GM21360 (cell line): Measurements from ENCODE around the gene DOCK2.

ENCODE experiments used
- ATAC-seq: cut with Tn5 transposase; IDR thresholded peaks from one replicate; pipeline ENCODE4 v1.9.1; 2021; ENCODE audit warnings: mild to moderate bottlenecking, moderate library complexity; ENCODE audit not compliant: unreplicated experiment

DOCK2 gene

DNA sequence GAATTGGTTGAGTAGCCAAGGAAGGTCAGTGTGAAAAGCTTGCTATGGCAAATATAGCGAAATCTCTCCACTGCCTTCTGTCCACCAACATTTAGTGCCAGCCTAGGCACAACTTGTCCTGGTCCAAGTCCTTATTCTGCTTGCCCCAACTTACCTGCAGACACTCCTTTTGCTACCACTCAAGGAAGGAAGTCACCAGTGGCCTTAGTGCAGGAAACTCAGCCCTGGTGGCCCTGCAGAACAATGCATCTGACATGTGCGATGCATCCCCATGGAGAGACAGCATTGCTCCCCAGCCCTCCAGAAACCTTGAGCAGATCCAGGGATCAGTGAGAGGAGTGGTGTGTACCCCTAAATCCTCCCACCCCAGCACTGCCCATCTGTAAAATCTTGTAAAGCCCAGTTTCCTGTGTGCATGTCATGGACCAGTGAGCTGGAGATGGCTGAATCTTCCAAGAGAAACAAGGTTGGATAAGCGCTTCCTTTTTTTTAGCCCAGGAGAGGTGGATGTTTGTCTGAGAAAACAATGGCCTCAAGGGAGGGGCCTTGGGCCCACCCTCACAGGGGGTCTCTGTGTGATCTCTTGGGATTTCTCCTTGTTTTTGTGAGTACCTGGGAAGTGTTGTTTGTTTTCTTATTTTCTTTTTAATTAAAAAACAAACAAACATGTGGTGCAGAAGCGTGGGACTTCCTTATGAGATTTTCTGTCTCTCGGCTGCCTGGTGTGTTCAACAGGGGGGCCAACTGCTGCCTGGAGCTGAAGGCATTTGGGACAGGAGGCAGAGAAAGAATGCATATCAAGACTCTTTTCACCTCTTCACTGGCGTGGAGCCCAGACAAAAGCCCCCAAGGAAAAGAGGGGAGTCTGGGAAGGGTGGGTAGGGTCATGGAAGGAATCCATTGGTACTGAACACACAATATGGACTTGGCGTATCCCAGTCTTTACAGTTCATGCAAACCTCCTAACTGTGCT, 472.3 kb downstream of the DOCK2 start:
- no peak for ATAC-seq

DNA sequence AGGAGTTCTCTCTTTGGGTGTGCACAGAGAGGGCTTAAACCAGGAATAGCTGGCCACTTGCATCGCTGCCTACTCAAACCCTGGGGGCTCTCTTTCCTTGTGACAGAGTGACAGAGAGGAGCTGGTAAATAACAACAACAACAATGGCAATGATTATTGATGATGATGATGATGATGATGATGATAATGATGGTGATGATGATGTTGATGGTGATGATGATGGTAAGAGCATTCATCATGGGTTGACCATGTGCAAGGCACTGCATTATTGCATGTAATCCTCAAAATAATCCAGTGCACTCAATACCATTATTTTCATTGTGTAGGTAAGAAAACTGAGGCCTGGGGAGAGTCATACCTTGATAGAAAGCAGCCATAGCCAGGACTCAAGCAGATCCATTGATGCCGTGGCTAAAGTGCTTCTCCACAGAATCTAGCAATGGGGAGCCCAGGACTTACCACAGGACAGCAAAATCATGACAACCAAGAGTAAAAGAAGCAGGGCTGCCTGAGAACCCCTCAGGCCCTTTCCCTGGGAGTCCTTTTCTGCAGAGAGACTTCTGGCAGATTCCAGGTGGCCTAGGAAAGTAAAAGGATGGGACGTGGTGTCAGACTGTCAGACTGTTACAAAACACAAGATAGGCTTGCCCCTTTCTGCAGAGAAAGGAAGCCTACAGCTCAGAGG, 473.5 kb downstream of the DOCK2 start:
- ATAC-seq = no peak

DNA sequence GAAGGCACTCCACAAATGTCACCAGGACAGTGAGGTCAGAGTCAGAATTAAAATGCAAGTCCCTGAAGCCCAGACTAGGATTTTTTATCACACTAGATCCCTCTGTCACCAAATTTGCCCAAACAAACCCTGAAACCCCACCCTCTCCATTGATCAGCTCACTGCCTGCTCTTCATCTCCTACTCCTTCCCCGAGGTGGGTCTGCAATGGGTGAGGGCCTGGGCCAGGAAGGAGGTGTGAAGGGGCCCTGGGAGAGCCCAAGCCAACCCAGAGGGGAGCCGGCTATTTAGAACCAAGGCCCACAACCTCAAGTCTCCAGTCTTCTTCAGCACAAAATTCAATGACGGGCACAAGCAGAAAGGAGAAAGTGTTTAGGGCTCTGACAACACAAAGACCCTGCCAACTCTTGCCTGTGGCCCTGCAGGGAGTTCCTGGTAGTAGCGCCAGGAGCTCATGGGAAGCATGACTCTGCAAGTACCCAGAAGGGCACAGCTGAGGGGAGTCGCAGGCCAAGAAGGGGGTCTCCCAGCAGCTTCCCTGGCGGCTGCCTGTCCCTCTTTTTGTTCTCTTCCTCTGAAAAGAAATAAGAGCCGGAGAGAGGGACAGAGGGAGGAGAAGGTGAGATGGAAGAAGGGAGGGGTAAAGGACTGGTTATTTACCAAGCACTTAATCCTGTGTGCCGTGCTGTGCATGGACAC, 474.2 kb downstream of the DOCK2 start:
- no peak for ATAC-seq

DNA sequence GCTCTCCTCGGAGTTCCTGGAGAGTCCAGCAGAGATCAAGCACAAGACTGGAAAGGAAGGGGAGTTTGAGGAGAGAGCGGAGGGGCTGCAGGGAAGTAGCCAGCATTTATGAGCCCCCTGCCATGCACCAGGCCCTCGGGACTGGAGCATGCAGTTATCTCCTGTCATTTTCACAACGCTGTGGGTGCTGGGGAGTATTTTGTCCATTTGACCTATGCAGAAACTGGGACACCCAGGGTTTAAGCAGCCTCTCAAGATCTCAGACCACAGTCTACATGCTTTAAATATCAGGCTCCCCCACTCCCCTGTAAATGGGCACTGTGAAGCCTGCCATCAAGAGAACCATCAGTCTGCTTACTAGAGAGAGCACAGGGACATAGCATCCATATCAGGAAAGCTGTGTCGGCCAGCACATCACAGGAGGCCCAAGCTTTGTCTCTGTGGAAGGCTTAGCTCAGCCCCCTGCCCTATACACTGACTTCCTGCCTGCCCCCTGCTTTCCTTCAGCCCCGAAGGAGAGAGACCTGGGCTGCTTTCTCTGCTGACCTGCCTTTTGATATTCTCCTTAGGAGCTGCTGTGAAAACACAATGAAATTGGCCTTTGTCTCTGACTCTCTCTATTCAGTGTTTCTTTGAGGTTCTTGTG, 475.9 kb downstream of the DOCK2 start:
- no peak for ATAC-seq

DNA sequence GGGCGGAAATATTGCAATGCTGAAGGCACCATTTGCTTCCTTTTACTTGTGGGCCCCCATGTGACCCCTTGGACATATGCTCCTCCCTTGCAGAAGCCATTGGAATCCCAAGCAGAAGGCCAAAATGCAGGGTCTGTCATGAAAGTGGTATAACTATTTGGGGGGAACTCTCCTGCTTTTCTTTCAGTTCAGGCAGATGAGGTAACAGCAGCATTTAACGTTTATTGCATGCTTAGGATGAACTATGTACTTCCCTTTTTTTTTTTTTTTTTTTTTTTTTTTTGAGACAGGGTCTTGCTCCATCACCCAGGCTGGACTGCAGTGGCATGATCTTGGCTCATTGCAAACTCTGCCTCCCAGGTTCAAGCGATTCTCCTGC, 476.4 kb downstream of the DOCK2 start:
- no peak for ATAC-seq

- ATAC-seq = no peak
Measured at GRCh38 chr5:170114271-170114670, 477.2 kb downstream of the DOCK2 start.

- no peak for ATAC-seq
Measured at GRCh38 chr5:170115925-170116324, 478.9 kb downstream of the DOCK2 start.

DNA sequence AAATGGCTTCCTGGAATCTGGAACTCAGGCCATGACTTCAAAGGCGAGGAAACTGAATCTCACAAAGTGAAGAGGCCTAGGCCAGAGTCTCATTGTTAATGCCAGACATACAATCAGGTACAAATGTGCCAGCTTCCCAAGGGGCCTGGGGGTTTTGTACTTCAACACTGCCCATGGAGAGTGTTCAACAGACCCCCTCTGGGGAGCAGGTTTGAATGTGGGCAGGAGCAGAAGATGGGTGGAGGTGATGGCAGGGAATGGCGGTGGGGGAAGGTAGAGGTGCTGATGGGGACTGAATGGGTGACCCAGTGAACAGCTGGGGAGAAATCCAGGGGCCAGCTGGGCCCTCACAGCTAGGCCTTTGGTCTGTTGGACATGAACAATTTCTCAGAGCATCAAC, 480.7 kb downstream of the DOCK2 start:
- ATAC-seq = no peak

GRCh38 chr5:170120576-170120975, 483.5 kb downstream of the DOCK2 start:
- ATAC-seq = no peak

- ATAC-seq = no peak
Measured at GRCh38 chr5:170121321-170121720, 484.2 kb downstream of the DOCK2 start.

DNA sequence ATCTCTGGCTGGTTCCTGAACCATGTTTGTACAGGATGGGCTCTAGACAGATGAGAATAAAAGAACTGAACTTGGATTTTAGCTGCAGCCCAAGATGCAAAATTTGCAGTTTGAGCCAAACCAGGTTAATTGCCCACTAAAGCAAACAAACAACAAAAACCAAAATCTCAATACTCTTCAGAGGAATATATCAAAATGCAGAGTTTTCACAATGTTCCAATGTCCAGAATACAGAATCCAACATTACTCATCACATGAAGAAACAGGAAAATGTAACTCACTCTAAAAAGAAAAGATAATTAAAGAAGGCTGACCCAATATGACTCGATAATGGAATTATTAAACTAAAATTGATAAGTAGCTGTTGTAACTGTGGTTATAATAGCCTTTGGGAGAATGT, 489.0 kb downstream of the DOCK2 start:
- ATAC-seq = no peak

DNA sequence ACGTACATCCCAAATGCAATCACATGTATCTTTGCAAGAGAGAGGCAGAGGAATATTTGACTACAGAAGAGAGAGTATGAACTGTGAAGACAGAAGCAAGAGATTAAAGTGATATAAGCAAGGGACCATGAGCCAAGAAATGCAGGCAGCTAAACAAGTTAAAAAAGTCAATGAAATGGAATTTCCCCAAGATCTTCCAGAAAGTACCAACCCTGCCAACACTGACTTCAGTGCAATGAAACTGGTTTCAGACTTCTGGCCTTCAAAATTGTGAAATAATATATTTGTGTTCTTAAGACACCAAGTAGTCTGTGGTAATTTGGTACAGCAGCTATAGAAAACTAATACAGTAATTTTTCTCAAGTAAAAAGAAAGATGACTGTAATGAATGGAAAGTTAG, 489.6 kb downstream of the DOCK2 start:
- ATAC-seq = no peak

DNA sequence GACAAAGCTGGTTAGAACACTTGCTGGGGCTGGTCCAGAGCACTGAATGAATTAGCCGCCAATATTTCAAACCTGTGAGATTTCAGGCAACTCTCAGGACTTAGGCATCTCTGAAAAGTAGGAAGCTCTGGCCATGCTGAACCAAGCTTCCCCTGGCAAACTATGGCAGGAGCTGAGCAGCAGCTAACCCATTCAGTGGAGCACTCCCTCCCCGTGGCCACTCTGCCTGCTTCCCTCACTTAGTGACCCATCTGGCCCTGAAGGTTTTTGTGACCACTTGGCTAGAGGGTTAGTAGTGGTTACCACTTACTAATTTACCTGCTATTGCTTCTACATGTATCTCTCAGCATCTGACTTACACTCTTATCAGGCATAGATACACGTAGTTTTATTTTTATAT, 494.2 kb downstream of the DOCK2 start:
- ATAC-seq = no peak

GRCh38 chr5:170132269-170132975, 495.3 kb downstream of the DOCK2 start:
- ATAC-seq = no peak
